Nephron progenitor cell (in vitro differentiated cells): ENCODE measurements around the gene DAB1.

Experiments
- DNase-seq: peaks from one replicate; pipeline ENCODE4 v3.0.0; 2021
- H3K27ac Mint-ChIP-seq: 2 replicates; pipeline ENCODE4 v1.8.0; 2021; ENCODE audit warnings: mild to moderate bottlenecking, moderate library complexity, mixed read lengths
- H3K27me3 Mint-ChIP-seq: 2 replicates; pipeline ENCODE4 v1.8.0; 2021; ENCODE audit warnings: mild to moderate bottlenecking, low read depth, mixed read lengths; ENCODE audit not compliant: poor library complexity
- H3K36me3 Mint-ChIP-seq: 2 replicates; pipeline ENCODE4 v1.8.0; 2021; ENCODE audit warnings: low read depth, mixed read lengths
- H3K4me1 Mint-ChIP-seq: 2 replicates; pipeline ENCODE4 v1.8.0; 2021; ENCODE audit warnings: mixed read lengths
- H3K4me3 Mint-ChIP-seq: 2 replicates; pipeline ENCODE4 v1.8.0; 2021; ENCODE audit warnings: mild to moderate bottlenecking, moderate library complexity, mixed read lengths
- H3K9me3 Mint-ChIP-seq: 2 replicates; pipeline ENCODE4 v1.8.0; 2021; ENCODE audit warnings: mild to moderate bottlenecking, moderate library complexity, mixed read lengths
- CTCF ChIP-seq: fragments of 200-600 bp; sonication (generic); IDR thresholded peaks from 2 replicates; pipeline ENCODE4 v1.5.0; 2021; ENCODE audit warnings: antibody characterized with exemption

DAB1 gene

DNA sequence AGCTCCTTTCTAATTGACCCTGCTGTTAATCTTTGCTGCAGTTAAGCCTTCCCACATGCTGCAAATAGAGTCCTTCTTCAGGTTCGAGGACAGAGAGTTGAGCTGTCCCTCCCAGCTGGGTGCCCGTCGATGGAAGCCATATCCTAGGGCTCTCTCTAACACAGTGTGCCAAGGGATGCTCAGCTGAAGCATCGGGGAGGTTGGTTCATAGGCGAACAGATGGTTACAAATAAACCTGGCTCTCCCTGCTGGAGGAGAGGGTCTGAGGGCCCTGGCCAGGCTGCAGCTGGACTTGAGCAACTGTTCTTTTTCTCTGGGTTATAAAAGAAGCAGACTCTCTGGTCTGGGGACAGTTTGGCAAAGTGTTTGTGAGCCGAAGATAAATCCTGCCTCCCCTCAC, 337.7 kb downstream of the DAB1 start:
- DNase-seq, result no peak
- Mint-ChIP-seq H3K4me3 (no peak overlapping the region), H3K9me3 (no peaks in the 10 kb centered on the region), H3K4me1 (peaks cover 27% of the 10 kb centered on the region), H3K36me3 (no peaks in the 10 kb centered on the region), H3K27ac (no peak overlapping the region), H3K27me3 (peaks cover 24% of the 10 kb centered on the region)
- TF ChIP-seq CTCF, result no peak

DNA sequence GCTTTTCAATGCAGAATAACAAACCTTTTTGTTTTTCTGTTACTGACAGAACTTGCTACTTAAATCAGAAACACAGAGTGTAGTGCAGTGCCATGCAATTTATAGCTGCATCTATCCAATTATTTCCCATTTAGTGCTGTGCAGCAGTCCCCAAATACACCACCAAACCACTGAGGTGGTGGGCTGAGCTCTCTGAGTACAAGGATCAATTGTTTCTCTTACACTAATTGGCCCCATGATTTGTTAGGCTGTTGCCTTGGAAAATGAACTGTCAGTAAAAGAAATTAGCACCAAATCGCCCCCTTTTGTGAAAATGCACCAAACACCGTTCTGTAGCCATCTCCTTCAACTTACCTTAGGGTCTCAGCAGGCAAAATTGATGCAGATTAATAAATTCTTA, 339.2 kb downstream of the DAB1 start:
- Mint-ChIP-seq H3K27me3 (peaks cover 29% of the 10 kb centered on the region), H3K9me3 (no peaks in the 10 kb centered on the region), H3K36me3 (no peaks in the 10 kb centered on the region), H3K4me1 (peaks cover 27% of the 10 kb centered on the region), H3K27ac (no peak overlapping the region), H3K4me3 (no peak overlapping the region)
- TF ChIP-seq CTCF, result no peak
- no peak for DNase-seq

DNA sequence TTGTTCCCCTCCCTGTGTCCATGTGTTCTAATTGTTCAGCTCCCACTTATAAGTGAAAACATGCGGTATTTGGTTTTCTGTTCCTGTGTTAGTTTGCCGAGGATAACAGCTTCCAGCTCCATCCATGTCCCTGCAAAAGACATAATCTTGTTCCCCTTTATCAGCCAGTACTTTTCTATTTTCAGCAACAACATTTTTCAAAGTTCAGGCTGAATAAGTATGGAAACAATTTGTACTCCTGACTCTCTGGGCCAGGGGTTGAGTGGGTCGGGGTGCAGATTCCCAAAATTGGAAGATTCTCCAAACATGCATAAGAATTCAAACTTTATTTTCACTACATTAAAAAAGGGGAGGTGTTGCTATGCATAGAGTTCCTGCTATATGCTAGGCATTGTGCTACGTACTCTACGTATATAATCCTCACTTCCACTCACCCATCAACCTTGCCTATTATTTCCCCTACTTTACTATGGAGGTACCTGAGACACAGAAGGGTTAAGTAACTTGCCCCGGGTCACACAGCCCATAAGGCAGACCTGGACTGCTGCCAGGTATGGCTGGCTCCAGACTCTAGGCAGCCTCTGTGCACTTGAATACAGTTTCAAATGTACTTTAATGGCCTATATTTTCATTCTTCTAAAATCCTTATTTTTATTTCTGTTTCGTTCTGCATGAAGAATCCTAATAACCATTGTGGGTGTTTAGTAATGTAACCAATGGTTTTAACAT, 341.0 kb downstream of the DAB1 start:
- DNase-seq, result no peak
- H3K36me3 Mint-ChIP-seq, result no peaks in the 10 kb centered on the region
- no peak for TF ChIP-seq CTCF
- H3K27me3 Mint-ChIP-seq, result peaks cover 24% of the 10 kb centered on the region
- H3K9me3 Mint-ChIP-seq, result no peaks in the 10 kb centered on the region
- H3K4me3 Mint-ChIP-seq, result no peak overlapping the region
- H3K4me1 Mint-ChIP-seq, result peaks cover 21% of the 10 kb centered on the region
- H3K27ac Mint-ChIP-seq, result no peak overlapping the region

GRCh38 chr1:57079454-57080157, 344.3 kb downstream of the DAB1 start:
- H3K27me3 Mint-ChIP-seq, result peaks cover 23% of the 10 kb centered on the region
- no peak overlapping the region for H3K4me3 Mint-ChIP-seq
- H3K36me3 Mint-ChIP-seq, result no peaks in the 10 kb centered on the region
- peak; percentile 28 for TF ChIP-seq CTCF
- peaks cover 1% of the 10 kb centered on the region for H3K4me1 Mint-ChIP-seq
- H3K9me3 Mint-ChIP-seq, result no peaks in the 10 kb centered on the region
- no peak for DNase-seq
- no peak overlapping the region for H3K27ac Mint-ChIP-seq

DNA sequence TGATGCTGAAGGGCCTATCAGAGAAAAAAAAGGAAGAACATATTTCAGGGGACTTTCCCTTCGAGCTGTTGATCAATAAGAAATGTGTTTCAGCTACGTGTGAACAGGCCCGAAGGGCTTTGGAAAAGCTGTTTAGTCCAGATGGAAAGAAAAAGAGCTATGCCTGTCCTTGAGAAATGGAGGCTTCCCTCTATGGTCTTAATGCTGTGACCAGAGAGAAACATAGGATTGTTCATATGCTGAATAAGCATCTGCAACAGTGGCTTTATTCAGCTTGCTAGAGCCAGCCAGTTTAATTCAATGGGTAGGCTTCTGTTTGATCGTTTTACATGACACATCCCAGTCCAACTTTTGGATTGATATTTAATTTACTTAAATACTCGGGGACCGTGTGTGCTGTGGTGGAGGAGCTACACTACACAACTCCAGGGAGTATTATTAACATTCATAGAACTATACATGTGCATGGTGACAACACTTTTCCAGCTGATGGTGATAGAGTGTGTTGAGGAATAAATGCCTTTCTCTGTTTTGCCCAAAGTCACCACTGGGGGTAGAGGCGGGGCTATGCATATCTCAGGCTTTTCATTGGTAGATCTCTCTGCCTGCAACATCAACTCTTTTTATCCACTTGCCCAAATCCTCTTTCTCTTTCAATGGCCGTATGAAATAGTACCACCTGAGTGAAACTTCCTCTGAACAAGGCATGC, 351.3 kb downstream of the DAB1 start:
- Mint-ChIP-seq H3K27me3 (peaks cover 12% of the 10 kb centered on the region), H3K27ac (no peak overlapping the region), H3K36me3 (no peaks in the 10 kb centered on the region), H3K9me3 (no peaks in the 10 kb centered on the region), H3K4me1 (peaks cover 4% of the 10 kb centered on the region), H3K4me3 (no peak overlapping the region)
- DNase-seq, result no peak
- no peak for TF ChIP-seq CTCF
